T47D (cell line): ENCODE results near the gene GON4L.
"Not testable (repeated sequence)": the region's sequence is repeated elsewhere in the genome, so short reads cannot be mapped to it uniquely, and the experiment has no call there.

Experiments
- DNase-seq, 2 experiments: peaks; one replicate each; pipeline versions ENCODE4 v3.0.0 to v3.0.0-alpha.2; 2011 to 2012; ENCODE audit warnings: low read depth in 1 of 2, low spot score in 1 of 2
- JUND ChIP-seq: IDR thresholded peaks from 2 replicates; pipeline ENCODE4 v1.6.1; 2012; ENCODE audit warnings: low read depth
- in situ Hi-C: cut with HindIII; loops from 2 replicates; pipeline ENCODE4 v1.10.0; 2016; ENCODE audit warnings: low sequenced_read_pairs, low pct_unique_long_range_greater_than_20kb

The GON4L gene

GRCh38 chr1:155834296-155834926 lies 22.6 kb downstream of the GON4L start:
- in situ Hi-C loops: no loop called here
- DNase-seq: no peak
- TF ChIP-seq JUND: no peak

- DNase-seq: no peak
- in situ Hi-C loops: no loop called here
Observed at GRCh38 chr1:155833665-155834295, 23.2 kb downstream of the GON4L start.

GRCh38 chr1:155831279-155831976 lies 25.6 kb downstream of the GON4L start:
- TF ChIP-seq JUND: no peak
- in situ Hi-C loops: no loop called here
- no peak for DNase-seq

More at GRCh38 chr1:155833665-155834295, 23.2 kb downstream of the GON4L start:
- TF ChIP-seq JUND: no peak

- TF ChIP-seq JUND: no peak
- DNase-seq: no peak
- in situ Hi-C loops: no loop called here
Observed at GRCh38 chr1:155827450-155827849, 29.6 kb downstream of the GON4L start.

GRCh38 chr1:155816351-155816750 lies 40.7 kb downstream of the GON4L start:
- TF ChIP-seq JUND: no peak
- no peak for DNase-seq
- in situ Hi-C loops: no loop called here

- TF ChIP-seq JUND: no peak
- in situ Hi-C loops: no loop called here
- DNase-seq: no peak
Observed at GRCh38 chr1:155813672-155814071, 43.3 kb downstream of the GON4L start.

GRCh38 chr1:155812878-155813277 lies 44.1 kb downstream of the GON4L start:
- no peak for TF ChIP-seq JUND
- in situ Hi-C loops: no loop called here
- DNase-seq: no peak

- in situ Hi-C loops: no loop called here
- DNase-seq: no peak
- no peak for TF ChIP-seq JUND
Observed at GRCh38 chr1:155809088-155809487, 47.9 kb downstream of the GON4L start.

- no peak for TF ChIP-seq JUND
- in situ Hi-C loops: no loop called here
- no peak for DNase-seq
Observed at GRCh38 chr1:155801149-155801548, 55.9 kb downstream of the GON4L start.

- DNase-seq, in situ Hi-C loops: not testable (repeated sequence)
Observed at GRCh38 chr1:155795618-155796017, 61.4 kb downstream of the GON4L start.

GRCh38 chr1:155794605-155795245 lies 62.3 kb downstream of the GON4L start:
- no peak for DNase-seq
- no peak for TF ChIP-seq JUND
- in situ Hi-C loops: no loop called here

- in situ Hi-C loops: no loop called here
- no peak for TF ChIP-seq JUND
- DNase-seq: no peak
Observed at GRCh38 chr1:155793213-155793612, 63.8 kb downstream of the GON4L start.

- DNase-seq: no peak
- in situ Hi-C loops: no loop called here
- TF ChIP-seq JUND: no peak
Observed at GRCh38 chr1:155777582-155777981, 79.4 kb downstream of the GON4L start.
